Stimulated activated CD4-positive, alpha-beta T cell treated with anti-CD3 and anti-CD28 coated beads, Interleukin-1b, Interleukin-23, amount 100 ng/mL, for 48 hours (primary cell): ENCODE data around the gene LNX2.

Source experiments
- DNase-seq: peaks from one replicate; pipeline ENCODE4 v3.0.0-alpha.2; 2020

LNX2 gene

DNA sequence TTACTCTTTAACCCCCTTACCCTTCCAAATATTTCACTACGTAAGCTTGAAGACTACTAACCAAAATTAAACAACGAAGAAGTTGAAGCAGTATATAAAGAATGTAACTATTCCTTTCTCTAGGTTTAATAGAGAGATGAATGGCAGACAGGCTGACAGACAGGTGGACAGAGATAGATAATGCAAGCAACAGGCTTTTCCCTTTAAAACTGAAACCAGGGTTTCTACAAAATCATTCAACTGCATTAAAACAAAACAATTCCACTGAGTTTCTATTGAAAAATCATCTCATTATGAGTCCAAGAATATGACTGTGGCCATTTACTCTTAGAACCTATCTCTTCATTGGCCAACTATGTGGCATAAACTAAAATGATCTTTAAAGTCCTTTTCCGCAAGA lies 15.2 kb downstream of the LNX2 start:
- no peak for DNase-seq

DNA sequence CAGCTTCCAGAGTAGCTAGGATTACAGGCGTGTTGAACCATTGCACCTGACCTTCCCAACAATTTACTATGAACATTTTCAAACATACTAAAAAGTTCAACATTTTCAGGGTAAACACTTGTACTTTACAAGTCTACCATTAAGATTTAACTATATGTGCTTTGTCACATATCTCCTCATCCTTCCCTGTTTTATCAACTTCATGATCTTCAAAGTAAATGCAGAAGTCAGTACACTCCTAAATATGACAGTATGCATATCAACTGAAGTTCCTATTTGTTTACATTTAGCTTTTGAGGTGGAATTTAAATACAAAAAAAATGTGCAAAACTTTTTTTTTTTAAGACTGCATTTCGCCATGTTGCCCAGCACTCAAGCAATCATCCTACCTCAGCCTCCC lies 18.5 kb downstream of the LNX2 start:
- no peak for DNase-seq

DNA sequence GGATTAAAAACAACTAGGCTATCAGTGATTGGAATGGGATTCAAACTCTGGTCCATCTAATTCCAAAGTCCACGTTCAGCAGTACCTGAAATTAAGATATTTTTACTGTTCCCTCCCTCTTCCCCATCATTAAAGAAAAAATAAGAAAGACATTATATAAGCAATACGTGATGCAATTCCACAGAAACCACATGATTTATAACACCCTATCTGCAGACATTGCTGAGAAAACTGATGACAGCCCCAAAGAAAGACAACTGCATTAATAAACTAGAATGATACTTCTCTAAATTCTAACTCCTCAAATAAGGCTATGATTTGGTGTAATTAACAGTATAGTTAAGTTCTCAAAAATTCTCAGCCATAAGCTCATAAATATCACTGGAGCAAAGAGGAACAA lies 19.1 kb downstream of the LNX2 start:
- no peak for DNase-seq

DNA sequence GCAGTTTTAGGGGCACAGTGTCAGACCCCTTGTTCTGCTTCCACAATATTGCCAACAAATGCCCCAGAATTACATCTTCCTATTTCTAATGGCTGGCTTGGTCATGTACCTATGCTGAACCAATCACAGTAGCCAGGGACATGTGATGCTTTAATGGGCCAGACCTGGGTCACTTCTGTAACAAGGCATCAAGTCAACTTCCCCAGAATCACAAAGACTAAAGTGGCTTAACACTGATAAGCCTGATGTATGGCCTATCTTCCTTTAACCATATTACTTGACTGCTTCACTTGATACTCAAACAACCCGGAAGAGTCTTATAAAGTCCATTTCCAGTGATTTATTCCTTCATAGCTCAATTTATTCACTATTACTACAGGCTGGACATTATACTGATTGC lies 19.6 kb downstream of the LNX2 start:
- DNase-seq: no peak

DNA sequence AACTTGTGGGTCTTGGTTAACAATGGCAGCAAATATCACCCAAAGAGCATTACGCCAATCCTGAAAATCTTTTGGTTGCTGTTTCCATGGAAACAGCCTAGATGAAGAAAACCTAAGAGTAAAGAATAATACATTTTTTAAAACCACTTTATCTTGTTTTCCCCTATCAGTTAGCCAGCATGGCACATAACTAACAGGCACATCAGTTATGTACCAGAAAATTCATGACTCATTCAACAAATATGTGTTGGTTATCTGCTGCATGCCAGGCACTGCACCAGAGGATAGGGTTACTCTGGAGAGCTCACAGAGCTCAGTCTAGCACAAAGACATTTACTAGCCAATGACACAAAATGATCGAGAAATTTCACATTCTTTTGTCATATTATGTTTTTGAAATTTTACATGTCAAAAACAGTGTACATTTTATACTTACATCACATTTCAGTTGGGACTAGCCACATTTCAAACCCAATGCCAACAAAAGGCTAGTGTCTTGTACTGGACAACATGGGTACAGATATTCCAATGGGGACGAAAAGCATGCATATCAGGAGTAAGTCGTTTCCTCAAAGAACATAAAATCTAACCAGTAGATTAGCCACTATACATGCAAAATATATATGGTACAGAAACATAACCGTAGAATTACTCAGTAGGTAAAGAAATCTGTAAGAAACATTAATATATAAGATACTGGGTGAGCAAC lies 20.3 kb downstream of the LNX2 start:
- DNase-seq: no peak

DNA sequence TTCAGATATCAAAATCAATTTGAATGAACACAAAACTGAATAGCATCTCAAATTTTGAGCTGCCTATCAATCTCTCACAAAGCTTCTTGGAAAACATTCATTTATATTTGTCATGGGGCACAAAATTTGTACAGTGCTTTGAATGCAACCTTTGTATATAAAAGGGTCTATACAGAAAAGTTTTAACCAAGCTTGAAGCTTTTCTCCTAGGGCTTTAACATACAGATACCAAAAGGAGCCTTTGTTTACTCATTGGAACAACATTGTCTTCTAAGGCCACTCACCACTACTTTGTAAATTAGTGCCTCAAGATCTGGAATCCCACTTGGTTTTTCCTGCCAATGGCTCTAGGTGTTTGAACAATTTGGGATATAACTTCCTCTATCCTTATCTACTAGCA lies 21.2 kb downstream of the LNX2 start:
- DNase-seq: no peak

DNA sequence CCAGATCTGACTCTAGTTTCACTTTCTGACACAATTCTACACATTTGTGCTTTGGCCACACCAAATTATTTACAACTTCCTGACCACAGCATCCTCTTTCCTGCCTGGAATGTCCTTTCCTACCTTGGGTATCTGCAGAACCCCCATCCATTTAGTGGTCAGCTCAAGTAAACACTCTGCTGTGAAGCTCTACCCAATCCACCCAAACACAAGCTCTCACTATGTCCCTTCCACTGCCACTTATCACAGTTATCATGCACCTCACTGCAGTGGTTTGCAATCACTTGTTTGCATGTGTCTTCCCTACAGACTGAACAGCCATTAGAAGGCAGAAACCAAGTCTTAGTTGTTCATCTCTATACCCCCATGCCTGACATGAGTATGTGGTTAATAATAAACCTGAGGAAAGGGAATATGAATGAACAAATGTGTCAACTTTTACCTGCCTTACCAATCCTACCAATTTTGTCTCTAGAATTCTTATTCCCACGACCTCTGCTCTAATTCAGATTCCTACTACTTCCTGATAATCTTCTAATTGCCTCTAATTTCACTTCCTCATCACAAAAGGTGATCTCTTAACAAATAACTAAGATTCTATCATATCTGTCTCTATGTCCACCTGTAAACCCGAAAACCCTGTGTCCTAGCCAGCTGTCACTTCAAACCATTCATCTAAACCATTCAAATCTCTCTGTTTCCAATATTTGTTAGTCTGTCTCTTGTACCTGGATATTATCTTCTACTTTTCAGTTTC lies 25.1 kb downstream of the LNX2 start:
- no peak for DNase-seq

DNA sequence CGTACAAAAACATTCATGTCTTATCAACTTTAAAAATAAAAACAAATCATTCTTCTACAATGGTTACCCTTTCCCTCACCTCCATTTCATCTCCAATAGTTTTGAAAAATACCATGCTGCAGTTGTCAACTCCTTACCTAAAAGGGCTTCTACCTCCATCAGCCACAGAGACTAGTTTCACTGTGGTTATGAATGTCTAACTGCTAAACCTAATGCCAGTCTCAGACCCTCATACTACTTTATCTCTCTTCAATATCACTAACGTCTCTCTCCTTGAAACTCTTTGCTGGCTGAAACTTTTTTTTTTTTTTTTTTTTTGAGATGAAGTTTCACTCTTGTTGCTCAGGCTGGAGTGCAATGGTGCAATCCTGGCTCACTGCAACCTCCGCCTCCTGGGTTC lies 27.1 kb downstream of the LNX2 start:
- no peak for DNase-seq

DNA sequence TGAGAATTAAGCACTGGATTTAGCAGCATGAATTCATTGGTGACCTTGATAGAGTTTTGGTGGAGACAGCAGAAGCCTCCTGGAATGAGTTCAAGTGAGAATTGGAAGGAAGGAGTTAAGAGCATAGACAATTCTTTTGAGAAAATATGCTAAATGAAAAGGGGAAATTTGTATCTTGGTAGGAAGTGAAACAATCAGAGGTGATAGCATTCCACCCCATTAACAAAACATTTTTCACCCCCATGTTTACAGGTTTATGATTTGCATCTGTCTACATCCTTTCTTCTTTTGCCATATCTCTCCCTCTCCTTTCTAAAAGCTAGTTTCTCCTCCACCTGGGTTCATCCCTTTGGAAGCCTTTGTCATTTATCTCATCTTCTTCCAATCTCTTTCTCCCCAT lies 27.5 kb downstream of the LNX2 start:
- no peak for DNase-seq

DNA sequence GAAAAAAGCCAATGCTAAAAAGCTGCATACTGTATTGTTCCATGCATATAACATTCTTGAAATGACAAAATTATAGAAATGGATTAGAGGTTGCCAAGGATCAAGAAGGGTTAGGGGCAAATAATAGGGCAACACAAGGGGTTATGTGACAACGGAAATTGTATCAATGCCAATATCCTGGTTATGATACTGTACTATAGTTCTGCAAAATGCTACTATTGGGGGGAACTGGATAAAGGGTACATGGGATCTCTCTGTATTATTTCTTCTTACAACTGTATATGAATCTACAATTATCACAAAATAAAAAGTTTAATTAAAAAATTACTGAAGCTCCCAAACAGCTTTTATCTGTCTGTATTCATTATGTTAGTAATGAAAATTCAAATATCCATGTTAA lies 31.9 kb downstream of the LNX2 start:
- no peak for DNase-seq

DNA sequence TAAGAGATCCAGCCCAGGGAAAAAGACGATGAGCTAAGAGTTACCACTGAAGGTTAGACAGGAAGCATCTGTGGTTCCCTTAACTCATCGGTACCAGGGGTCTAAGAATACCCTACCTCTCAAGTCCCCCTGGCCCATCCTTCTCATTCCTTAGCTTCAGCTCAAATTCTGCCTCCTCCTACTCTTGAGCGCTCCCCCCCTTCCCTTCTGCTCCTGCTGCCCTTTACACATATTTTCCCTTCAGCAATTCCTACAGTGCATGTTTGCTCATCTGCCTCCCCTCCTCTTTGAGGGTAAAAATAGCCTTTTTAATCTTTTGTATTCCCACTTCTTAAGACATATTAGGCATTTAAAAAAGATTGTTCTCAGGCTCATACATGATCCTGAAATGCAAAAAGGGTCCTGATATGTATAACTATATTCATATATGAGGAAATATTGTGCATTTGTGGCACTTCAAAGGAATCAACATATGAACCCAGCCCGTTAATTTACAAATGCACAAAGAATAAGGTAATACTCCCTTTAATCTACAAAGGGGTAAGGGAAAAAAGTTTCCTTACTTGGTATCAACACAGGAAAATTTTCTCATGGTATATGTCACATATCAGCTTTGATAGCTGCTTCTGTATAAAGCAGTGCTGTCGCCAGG lies 33.1 kb downstream of the LNX2 start:
- DNase-seq: no peak

DNA sequence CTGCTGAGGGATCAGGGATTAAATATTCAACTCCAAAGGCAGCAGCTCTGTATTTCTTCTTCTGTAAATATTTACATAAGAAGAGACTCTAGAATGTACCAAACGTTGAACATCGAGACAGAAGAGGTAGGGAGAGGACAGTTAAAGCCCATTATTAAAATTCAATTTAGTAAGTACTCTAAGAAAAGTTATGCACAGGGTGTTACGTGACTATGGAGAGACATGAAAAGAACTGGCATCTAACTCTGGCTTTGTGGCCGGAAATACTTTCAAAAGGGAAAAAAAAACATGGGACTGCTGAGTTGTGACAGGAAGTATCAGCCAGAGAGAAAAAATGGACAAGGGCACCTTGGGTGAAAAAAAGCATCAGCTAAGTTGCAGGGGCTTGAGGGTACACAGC lies 36.7 kb downstream of the LNX2 start:
- DNase-seq: no peak

DNA sequence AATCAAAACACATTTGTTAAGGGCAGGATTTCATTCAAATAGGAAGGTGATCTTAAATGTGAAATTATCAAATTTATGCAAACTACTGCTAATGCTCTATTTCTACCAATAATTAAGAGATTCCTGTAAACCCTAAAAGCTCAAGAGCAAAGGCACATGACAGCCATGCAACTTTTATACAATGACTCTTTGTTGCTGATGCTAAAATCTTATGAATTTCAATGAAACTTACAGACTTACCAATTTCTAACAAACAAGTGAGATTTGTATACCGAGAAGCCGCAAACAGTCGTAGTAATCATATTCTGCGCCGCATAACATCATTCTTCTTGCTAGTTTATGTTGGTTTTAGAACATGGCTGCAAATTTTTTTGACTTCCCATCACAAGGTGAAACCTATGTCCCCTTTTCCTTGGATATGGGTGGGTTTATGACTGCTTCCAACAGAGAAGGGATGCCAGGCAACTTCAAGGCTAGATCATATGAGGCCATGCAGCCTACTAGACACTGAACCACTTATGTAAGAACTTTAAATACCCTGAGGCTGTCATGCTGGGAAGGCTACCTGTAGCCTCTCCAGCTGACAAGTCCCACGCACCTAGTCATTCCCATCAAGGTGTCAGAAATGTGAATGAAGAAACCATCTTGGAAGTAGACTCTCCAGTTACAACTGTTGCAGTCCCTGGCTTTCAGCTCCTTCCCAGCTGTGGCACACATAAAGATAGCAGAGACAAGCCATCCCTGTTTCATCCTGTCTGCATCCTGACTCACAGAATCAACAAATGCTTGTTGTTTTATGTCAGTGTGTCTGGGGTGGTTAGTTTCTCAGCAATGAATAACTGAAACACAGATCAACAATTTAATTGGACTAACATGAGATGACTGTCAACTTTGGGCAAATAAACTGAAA lies 42.0 kb downstream of the LNX2 start:
- DNase-seq: no peak

DNA sequence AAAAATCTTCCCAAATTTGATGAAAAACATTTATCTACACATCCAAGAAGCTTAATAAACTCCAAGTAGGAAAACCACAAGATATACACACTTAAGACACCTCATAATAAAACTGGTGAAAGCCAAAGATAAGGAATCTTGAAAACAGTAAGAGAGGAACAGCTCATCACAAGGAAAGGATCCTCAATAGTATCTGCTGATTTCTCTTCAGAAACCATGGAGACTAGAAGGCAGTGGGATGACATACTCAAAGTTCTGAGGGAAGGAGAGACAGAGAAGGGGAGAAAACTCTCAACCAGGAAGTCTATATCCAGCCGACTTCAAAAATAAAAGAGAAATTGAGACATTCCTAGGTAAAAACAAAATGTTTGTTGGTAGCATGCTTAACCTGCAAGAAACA lies 45.7 kb downstream of the LNX2 start:
- no peak for DNase-seq

DNA sequence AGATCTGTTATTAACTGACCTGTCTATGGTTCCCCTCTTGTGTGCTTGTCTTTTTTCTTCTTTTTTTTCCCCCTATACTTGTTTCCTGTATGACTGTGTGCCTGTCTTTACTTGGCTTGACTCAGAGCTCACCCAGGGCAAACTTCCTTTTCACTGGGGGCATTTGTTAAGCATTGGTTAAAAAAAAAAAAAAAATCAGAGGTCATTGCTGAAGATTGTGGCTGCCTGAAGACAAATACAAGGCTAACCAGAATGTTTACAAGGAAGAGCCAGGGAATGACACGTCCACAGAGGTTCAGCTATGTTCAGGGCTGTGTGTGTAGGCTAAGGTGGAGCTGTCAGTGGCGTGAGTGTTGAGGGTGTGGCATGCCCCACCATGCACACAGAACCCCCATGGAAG lies 47.1 kb downstream of the LNX2 start:
- DNase-seq: no peak

DNA sequence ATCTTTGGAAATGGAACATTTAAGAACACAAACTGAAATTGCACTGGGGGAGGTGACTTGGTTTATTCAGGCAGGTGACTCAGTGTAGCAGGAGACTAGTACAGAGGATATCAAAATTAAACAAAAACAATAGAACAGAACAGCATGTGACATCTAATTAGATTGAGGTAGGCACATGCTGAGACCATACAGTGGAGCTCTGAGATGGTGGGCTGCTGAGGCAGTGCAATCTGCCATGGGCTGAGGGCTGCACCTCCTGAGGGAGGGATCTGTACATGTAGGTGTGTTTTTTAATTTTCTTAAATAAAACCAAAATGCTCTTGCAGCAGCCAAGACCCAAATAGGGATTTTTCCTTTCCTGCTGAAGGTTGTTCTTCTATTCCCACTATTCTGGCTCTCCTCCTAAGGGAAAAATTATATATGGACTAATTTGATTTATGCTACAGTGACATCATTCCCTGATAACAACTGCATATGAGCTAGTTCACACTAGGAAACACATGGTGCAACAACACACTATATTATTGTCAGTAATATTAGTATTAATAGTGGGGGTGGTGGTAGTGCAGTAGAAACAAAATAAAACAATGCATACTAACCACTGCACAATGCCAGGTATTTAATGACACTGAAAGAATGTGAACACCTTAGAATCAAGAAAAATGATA lies 48.0 kb downstream of the LNX2 start:
- DNase-seq: no peak

DNA sequence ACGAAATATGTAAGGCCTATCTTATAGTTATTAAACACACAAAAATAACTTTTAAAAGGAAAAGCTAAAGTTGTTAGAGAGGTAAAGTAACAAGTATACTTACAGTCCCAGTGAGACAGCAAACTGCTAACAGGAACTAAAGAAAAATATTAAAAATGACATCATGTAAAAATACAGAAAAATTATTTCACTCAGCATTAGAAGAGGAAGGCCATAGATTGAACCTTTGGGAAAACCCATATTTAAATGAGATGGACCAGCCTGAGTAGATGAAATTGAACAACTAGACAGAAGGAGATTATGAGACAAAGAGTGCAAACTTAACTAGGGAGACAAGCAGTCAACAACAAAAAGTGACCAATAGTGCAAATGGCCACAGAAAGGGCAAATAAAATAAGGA lies 49.4 kb downstream of the LNX2 start:
- no peak for DNase-seq

DNA sequence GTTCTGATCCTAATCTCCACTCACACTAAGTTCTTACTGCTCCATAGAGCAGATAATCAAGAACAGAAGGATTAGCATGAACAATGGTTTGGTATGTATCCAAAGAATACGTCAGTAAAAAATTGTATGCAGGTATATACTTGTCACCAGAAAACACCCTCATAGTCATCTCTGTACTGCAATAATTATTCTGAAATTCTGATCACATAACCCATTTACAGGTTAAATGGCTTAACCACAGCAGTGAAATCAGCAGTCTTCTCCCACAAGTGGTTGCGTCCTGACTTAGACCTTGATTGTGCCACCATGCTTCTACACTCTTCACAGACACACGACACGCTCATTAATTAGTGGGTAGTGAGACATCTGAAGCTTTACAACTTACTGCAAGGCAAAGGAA lies 50.9 kb downstream of the LNX2 start:
- no peak for DNase-seq

DNA sequence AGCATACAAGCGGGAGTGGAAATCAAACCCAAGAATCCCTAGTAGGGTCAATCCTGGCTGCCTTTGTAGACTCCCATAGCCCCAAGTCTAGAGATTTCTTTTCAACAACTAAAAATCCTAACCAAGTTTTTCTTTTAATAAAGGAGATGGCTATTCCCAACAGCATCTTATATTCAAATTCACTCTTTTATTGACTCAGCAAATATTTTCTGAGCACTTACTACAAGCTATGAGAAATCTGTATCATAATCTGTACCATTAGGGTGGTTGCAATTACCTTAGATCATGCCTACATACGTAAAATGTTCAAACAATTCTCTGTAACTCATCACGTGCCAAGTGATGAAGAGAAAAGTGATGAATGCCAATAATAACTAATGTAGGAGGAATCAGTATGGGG lies 54.5 kb downstream of the LNX2 start:
- DNase-seq: no peak

DNA sequence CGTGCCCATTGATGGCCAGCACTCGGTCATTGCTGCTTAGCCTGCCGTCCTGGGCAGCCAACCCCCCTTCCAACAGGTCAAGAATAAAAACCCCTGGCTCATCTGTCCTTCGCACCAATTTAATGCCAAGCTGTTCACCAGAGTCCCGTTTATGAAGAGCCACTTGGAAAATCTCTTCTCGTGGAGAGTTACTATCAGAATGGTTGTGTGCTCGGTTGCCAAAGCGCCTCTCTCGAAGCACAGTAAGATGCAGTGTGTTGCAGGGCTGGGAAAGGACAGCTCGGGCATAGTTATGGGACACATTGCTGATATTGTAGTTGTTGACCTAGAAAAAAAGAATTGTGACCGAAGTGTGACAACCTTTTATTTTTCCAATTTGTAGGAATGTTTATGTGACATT lies 57.9 kb downstream of the LNX2 start:
- DNase-seq: no peak

DNA sequence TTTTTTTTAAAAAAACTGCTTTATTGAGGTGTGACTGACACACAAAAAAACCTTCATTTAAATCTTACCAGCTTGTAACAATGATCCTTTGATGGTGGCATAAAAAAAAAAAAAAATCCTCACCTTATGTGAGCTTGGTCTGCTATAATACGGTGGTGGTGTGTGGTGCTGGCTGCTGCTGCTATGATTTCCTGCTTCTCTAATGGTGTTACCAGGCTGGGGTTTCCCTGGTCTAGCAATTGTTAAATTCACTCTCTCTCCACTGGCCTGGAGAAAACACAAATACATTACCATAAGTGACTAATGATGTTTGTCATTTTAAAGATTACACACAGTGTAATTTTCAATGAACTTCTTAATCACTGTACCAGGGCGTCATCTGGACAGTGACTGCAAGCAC lies 60.6 kb downstream of the LNX2 start:
- no peak for DNase-seq

DNA sequence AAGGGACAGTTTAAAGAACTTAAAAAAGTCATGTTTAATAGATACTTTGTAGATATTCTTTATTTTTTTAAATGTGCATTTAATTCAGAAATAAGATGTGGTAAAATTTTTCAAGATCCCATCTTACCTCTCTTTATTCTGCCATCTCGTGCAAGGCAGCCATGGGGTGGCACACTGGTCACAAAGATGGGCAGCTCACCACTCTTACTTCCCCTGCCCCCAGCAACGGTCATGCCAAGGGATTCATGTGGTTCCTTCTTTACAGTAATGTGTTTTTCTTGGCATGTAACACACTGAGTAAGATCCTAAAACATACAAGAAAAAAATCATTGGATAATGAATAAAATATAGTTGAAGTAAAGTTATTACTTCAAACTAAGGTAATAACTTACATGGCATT lies 64.2 kb downstream of the LNX2 start:
- DNase-seq: no peak

DNA sequence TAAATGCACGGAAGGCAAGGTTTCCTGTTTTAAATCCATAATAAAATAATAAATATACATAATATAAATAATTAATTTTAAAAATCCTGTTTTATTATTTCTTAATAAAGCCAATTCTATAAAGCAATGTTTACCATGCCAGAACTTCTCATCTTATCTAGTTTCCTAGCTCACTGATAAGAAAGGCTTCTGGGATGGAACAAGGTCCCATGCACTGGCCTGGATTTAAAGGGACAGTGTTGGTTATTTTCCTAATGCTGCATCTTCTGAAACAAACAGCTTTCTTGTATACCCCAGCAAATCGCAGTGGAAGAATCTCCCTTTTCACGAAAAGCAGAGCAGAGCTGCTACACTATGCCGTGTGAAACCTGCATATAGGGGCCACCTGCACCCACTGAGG lies 68.8 kb downstream of the LNX2 start:
- DNase-seq: no peak
